Hematopoietic multipotent progenitor cell treated with erythropoietin and hydrocortisone succinate and interleukin-3 and kit ligand, for 8 days (in vitro differentiated cells): ENCODE measurements around the gene ITIH4.

Experiments used
- DNase-seq: peaks from one replicate; pipeline ENCODE4 v3.0.0-alpha.2; 2015

ITIH4 gene

DNA sequence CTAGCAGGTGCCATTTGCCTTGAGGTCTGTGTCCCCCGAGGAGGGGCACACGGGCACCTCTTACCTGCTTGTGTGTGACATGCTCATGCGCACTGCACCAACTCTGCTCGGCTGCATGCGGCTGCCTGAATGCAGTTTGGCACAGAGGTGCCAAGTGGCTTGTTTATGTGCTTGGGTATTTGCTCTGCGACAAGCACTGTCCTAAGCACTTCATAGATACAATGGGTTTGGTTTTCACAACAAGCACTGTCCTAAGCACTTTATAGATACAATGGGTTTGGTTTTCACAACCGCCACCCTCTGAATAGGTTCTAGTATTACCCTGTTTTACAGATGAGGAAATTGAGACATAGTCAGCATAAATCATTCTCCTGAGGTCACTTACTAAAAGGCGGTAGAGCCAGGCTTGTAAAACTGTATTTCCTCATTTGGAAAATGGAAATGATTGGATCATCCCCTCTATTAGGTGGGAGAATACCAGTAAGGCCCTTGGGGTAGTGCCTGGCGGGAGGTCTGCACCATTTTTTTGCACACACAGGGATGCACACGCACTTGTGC is 487 bp downstream of the ITIH4 start:
- no peak for DNase-seq

DNA sequence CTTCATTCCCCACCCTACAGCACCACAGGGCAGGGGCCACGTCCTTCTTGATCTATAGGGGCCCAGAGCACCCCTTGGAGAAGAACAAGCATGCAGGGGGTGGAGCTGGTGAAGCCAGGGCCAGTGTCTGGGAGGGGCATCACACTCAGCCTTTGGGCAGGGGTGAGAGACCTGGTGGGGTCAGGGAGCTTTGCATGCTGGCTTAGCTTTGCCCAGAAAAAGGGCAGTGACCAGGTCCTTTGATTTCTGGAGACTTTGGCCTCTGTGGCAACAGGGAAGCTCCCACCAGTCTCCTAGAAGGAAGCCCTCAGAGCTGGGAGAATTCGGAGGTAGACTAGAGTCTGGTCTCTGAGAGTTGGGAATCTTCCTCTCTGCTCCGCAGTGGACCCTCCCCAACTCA is 990 bp downstream of the ITIH4 start:
- no peak for DNase-seq

DNA sequence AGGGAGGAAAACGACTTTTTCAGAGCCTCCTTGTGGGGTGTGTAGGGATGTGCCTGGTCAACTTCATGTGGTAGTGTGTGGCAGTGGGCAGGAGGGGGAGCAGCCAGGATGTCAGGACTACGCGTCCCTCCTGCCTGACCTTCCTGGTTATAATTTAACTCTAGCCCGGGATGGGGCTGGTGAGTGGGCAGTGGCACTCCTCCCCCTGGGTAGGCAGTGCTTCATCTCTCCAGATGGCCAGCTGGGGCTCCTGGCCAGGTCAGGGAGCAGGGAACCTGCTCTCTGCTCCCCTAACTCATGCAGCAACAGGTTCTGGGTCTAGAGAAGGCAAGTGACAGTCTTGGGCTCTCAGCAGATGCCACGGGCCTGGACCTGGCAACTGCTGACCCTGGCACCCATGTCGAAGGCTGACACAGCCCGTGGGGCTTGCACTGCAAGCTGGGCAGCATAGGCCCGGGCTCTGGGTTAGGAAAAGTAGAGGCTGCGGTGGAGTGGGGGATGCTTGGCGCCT is 2.6 kb downstream of the ITIH4 start:
- DNase-seq, result no peak

DNA sequence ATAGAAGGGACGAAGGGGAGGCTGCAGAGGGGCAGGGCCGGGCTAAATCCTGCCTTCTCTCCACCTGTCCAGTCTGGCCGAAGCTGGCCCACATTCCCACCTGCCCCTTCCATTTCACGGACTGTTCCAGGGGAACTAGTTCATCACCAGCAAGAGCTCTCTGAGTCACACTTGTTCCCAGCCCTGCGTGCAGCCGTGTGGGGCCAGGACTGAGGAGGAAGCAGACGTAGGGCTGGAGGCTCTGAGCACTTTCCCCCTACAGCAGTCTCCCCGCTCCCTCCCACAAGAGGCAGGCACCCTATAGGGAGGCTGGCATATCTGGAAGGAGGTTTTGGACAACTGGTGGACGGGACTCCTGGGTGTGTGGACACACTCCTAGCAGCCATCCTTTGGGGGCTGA is 3.0 kb downstream of the ITIH4 start:
- no peak for DNase-seq

DNA sequence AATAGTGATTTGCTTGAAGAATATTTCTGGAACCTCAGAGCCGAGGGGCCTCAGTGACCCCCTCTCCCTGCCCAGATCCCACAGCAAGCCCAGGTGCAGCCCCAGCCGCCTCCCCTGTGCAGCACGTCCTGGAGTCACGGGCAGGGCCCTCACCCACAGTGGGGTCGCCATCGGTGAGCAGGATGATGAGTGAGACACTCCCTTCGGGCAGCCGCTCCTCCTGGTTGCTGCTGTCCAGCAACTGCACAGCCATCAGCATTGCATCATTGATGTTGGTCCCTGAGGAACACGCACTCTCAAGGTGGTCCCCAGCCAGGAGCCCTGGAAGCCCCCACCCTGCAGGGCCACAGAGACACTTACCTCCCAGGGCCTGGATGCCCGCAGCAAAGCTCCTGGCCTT is 6.4 kb downstream of the ITIH4 start:
- no peak for DNase-seq

DNA sequence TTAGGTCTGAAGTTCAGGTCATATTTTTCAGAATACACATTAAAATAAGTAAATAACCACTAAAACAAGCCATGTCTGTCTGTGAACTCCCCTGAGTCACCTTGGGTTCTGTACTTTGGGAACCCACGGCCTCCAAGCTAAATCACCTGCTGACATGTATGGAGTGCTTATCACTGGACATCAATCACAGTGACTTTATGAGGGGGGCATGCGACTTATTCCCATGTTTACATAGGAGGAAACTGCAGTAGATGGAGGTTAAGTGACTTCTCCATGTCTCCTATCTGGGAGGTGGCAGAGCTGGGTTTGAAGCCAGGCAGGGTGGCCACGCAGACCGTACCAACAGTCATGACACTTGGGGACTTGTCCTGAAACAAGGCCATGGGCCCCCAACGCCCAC is 8.1 kb downstream of the ITIH4 start:
- DNase-seq, result no peak

DNA sequence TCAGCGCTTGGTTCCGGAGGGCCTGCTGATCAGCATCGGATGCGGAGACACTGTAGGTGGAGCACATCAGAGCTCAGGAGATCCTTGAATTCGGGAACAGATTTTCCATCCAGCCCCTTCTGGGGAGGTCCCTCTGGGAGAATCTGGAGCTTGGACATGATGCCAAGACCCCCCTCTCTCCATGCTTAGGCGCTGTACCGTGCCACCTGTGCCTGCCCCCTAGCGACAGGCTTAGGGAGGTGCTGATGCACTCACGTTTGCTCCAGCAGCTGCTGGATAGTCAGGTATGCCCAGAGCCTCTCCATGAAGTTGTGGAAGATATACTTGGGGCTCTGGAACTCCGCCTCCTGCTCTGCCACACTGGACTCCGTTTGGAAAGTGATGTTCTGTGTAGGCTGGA is 9.7 kb downstream of the ITIH4 start:
- DNase-seq, result peak; percentile 34

DNA sequence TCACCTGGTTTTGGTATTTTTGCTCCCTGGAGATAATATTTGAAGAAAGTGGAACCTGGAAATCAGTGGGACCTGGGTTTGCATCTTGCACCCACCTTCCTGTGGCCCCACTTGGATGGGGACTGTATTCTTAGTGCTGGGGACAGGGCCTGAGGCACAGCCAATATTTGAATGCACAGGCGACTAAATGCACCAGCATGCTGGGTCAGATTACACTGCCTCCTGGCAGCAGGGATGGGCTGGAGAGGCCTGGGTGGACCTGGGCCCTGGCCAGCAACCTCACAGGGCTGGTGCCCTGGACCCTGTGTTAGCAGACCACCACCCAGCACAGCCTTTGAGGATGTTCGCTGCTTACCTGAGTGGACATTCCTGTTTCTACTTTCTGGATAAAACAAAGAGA is 10.5 kb downstream of the ITIH4 start:
- DNase-seq, result no peak

DNA sequence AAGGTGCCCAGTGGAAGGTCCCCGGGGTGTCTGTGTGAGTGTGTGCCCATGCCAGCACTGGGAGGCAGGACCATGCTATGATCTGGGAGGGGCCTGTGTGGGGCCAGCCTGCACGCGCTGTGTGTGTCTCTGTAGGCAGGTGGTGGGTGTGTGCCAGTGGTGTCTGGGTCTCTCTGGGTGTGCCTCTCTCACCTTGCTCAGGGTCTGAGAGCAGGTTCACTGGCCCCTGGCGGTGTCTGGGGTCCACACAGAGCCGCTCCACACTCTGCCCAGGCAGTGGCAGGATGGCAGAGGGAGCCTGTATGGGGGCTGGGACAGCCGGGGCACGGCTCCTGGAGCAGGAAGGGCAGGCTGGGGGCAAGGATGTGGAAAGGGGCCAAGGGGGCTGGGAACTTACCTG is 12.6 kb downstream of the ITIH4 start:
- DNase-seq, result no peak

DNA sequence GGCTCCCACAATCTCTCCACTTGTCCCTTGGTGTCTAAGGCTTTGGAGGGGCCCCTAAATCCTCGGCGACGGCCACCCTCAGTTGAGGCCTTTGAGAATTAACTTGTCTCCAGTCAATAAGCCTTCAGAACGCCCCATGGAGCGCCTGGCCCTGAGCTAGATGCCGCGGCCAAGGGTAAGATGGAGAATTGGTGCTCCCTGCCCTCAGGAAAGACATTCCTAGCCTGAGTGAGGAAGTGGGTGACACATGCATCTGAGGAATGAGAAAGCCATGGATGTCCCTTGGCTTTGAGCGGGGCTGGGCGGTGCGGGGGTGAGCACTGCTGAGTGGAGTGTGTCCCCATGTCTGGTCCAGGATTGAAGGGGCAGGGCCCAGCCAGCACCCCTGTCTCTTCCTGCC is 13.3 kb downstream of the ITIH4 start:
- no peak for DNase-seq

DNA sequence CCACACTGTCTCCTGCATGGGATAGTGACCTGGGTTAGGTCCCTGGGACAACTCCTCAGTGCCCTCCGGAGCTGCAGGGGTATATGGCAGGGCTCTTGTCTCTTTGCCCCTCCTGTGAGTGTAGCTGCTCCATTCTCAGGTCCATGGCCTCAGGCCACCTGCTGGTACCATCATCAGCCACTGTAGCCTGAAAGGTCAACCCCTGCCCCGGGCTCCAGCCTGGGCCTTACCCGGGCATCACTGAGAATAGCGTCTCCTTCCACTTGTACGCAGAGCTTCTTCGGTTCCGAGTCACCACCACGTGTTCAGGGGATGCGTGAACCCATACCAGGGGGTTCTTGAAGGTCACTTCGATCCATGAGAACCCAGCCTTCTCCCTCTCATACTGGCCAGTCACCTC is 13.8 kb downstream of the ITIH4 start:
- no peak for DNase-seq

DNA sequence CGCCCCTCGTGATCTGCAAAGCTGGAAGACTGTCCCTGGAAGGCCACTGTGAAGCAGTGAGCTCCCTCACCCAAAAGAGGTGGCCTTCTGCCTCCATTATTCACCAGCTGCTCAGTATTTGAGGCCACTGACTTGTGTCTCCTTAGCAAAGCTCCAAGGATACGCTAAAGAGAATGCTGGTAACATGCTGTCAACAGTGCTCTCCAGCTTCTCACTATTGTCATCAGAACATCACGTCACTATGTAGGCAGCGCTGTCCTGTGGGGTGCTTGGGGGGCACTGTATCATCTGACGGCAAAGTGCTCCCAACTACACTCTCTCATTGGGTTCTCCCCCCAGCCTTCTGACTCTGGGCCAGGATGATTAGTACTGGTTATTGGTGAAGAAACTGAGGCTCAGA is 14.3 kb downstream of the ITIH4 start:
- DNase-seq, result no peak

DNA sequence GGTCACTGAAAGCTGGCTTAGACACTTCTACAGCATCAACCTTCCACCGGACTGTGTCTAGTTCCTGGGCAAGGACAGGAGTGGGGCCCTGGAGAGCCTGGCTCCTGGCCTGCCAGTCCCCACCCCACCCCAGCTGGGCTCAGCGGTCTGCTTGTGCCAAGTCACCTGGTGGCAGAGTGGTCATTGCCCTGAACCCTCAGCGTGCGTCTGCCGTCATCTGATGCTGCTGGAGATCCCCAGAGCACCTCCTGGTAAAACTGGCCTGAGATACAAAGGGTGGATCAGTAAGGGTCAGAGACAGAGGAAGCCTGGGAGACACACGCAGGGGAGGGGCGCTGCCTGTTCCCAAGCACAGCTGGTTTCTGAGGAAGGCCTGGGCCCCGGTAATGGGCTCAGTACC is 16.7 kb downstream of the ITIH4 start:
- DNase-seq, result no peak

DNA sequence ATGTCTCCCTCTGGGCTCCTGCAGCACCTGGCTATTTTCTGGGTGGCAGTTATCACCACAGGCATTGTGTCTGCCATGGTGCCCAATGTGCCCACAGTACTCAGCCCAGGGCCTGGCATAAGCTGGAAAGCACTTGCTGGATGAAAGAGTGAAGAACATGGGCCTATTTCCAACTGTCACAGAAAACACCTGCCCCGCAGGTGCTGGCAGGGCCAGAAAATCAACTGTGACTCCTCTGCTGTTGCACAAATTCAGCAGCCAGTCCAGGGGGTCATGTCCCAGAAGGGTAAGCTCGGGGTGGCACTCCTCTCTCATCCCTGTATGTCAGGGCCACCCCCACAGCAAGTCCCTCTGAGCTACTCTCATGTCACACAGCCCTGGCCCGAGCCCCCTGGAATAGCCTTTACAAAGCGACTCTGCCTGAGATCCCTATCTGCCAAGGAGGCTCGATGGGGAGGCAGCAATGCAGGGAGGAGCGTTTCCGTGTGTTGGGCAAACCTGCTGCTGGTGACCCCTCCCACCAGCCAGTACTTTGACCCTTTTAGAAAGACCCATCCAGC is 18.9 kb downstream of the ITIH4 start:
- no peak for DNase-seq

DNA sequence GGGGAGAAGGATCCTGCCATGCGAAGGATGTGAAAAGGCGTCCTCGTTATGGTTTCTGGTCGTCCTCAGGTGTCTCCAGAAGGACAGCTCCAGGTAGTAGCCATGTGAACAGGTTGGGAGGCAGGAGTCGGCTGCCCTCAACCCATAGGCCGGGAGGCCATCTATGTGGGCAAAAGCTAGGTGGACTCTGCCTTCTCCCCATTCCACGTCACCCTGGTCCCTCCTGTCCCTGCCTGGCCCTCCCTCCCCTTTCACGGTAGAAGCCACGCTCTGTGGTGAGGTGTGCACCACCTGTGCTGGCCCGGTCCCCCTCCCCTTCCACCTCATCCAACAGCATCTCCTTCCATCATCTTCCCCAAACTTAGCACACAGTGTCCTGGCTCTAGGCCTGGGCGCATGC is 19.5 kb downstream of the ITIH4 start:
- DNase-seq, result no peak

DNA sequence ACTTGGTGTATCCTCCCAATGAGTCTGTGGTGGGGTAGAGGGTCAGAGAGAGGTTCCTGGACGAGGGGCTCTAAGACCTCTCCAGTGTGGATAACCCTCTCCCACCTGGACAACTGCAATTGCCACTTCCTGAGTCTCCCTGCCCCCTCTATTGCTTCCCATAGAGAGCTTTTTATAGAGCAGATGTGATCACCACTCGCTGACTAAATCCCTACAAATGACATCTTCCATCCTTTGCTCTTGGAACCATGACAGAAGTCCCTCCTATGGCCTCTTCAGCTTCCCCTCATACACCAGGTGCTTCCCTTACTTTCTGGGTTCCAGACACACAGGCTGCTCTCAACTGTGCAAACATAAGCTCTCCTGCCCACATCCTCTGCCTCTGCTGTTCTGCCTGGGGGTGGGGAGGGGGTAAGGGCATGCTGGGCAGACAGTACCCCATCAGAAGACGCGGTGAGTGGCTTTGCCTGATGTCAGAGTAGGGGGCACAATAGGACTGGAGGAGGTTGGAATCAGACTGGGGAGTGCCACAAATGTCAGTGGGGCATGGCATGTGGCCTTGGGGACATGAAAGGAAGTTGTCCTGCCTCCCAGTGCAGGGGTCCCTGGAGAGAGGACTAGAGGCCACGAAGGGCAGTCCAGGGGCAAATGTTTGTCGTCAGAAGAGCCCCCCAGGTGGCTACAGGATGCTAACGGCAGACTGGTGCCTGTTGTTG is 20.7 kb downstream of the ITIH4 start:
- no peak for DNase-seq

DNA sequence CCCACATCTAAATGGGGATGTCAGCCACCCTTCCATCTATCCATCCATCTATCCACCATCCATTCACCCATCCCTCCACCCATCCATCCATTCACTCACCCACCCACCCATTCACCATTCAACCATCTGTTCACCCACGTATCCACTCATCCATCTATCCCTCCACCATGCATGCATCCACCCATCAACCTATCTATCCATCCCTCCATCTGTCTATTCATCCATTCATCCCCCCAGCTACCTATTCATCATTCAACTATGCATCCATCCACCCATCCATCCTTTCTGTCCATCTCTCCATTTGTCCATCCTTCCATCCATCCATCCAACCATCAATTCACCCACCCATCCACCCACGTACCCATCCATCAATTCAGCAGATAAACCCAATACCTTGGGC is 21.3 kb downstream of the ITIH4 start:
- DNase-seq, result no peak

DNA sequence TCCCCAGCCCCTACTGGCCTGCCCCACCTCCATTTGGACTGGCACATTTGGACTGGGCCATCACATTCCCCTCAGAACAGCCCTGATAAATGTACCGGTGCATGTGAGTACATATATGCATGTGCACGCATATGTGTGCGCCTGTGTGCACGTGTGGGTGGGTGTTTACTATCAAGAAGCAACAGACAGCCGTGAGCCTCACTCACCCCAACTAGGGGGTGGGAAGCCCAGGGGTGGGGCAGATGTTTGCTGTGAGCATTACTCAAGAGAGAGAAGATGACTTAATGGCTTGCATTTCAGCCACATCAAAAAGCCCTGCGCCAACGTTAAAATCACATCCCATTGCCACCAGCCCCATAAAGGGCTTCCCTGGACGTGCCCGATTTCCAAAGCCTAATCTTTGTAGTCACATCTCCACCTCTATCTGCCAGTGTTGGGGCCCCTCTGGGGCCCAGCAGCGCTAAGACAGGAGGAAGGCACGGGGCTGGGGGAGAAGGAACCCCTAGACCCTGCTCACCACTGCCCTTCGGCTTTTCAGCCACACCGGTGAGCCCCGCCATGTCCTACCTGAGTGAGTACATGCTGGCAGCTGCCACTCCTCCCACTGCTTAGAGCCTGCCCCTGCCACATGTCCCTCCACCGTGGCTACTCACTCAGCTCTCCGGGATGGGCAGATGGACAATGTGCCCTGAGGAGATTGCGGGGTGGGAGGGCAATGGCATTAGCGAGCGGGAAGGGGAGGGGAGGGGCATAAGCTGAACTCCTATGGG is 25.0 kb downstream of the ITIH4 start:
- DNase-seq, result no peak

DNA sequence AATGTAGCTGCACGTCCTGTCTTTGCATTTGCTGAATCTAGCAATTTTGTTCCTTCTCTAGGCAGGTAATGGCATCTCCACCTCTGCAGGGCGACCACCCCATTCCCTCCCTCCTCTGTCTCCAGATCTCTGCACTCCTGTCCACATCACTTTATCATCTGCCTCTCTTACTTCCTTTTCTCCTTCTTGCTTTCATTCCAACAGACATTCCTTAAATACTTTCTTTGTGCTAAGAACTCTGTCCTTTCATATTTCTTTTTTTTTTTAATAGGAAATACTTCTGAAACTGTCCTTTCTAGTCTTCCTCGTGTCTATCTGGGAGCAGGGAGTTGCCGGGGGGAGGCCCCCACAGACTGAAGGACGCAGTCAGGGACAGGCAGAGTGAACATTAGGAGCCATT is 28.6 kb downstream of the ITIH4 start:
- no peak for DNase-seq

DNA sequence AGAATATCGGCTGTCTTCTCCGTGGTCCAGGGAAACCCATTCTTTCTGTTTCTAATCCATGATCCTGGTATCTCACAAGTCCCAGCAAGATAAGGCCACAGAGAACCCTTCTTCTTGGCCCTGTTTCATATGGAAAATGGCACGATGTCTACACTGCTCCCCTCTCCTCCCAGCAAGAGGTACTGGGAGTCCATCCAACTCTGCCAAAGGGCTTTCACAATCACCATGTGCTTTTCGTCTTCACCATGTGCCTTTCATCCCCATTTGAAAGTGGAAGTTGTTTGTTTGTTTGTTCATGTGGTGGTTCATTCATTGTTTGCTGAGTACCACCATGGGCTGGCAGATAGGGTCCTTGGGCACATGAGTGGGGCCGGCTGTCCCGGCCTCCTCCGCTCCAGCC is 30.4 kb downstream of the ITIH4 start:
- no peak for DNase-seq

DNA sequence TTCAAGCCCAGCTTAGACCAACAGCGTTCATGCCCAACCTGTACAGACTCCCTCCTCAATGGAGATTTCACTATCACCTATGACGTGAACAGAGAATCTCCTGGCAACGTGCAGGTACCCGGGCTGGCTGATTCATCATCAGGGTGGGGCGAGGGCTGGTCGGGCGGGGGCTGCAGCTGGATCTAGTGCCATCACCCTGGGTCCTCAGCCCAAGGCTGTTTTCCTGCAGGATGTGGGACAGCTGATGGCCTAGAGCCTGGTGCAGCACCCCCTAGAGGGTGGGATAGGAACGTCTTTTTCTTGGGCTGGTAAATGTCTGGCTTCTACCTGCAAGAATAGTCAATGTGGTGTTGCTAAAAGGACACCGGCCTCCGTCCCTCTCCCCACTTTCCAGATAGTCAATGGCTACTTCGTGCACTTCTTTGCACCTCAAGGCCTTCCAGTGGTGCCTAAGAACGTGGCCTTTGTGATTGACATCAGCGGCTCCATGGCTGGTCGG is 31.4 kb downstream of the ITIH4 start:
- peak; percentile 35 for DNase-seq

DNA sequence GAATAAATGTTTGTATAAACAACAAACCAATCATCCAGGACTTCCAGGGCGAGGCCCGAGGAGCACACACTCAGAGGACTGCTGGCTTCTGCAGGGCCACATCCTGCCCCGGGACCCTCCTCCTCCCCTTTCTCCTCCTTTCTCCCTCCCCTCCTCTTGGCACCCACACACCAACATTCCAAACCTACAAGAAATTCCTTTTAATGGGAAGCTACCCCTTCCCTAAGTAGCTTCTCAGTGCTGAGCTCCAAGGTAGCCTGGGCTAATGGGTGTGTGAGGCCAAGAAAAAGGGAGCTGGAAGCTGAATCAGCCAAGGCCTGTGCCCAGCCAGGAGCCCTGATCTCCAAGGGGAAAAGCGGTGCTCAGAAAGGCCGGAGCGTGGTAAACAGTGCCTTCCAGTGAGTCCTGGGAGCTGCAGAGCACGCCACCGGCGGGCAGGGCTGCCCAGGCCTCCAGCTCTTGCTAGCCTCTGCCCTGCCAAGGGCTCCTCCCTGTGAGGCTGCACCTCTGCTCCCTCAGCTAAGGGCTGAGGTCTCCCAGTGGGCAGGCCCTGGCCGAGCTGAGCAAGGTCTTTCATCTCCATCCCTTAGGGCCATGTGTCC is 32.0 kb downstream of the ITIH4 start:
- no peak for DNase-seq

DNA sequence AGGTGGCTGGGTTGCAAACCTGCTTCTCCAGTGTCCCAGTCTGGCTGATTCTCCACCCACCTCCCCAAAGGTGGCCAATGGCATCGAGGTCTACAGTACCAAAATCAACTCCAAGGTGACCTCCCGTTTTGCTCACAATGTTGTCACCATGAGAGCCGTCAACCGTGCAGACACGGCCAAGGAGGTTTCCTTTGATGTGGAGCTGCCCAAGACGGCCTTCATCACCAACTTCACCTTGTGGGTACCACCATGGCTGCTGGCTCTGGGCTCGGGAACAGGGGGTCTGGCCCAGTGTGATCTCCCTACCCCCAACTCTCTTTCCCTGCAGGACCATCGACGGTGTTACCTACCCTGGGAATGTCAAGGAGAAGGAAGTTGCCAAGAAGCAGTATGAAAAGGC is 34.1 kb downstream of the ITIH4 start:
- no peak for DNase-seq
